Cardiac muscle cell (in vitro differentiated cells and primary cell): ENCODE measurements around the gene RFLNA. TPM values are rescaled to one million over a fixed set of nuclear protein-coding genes. Genes with fewer than 3 reads are reported as not detected.
A peak's percentile ranks its signal among the peaks of the same experiment; 100 is the strongest.

ENCODE experiments used
- DNase-seq, 2 donors: peaks; one replicate each; pipeline versions ENCODE4 v3.0.0 to v3.0.0-alpha.2; 2010 to 2017; ENCODE audit warnings: low read depth in 1 of 2, low spot score in 1 of 2
- H3K27ac ChIP-seq: fragments of 200-600 bp; sonication (generic); 2 replicates; pipeline ENCODE4 v1.5.1; 2016
- H3K27me3 ChIP-seq: fragments of 200-600 bp; sonication (generic); 2 replicates; pipeline ENCODE4 v1.6.0; 2016; ENCODE audit warnings: control low read depth
- H3K36me3 ChIP-seq: fragments of 200-600 bp; sonication (generic); 2 replicates; pipeline ENCODE4 v1.5.1; 2016; ENCODE audit warnings: control low read depth
- H3K4me1 ChIP-seq: fragments of 200-600 bp; sonication (generic); 2 replicates; pipeline ENCODE4 v1.8.1; 2017; ENCODE audit warnings: low read depth, mild to moderate bottlenecking, mixed run types
- H3K4me3 ChIP-seq: fragments of 200-600 bp; sonication (generic); 2 replicates; pipeline ENCODE4 v1.5.1; 2016; ENCODE audit warnings: mild to moderate bottlenecking
- H3K9me3 ChIP-seq: fragments of 200-600 bp; sonication (generic); 2 replicates; pipeline ENCODE4 v1.5.1; 2017; ENCODE audit warnings: low read depth, mild to moderate bottlenecking, control low read depth
- polyA plus RNA-seq: library from polyadenylated mRNA; unstranded; fragments of >200 nt; fragmentation: Nextera tagmentation; extraction: Ambion mirVana; gene quantifications from 2 replicates; pipeline ENCODE4 v1.2.1, GENCODE V29; 2016
- total RNA-seq: library from RNA; depleted of rRNA; stranded (reverse); fragments of >200 nt; gene quantifications from 2 replicates; pipeline ENCODE4 v1.2.3, GENCODE V29; 2016
- TF ChIP-seq, protein P1 (sequence below): IDR thresholded peaks from 2 replicates; pipeline ENCODE4 v1.5.1; 2012; ENCODE audit warnings: low read depth, mild to moderate bottlenecking, low read length

RFLNA gene
- total and polyA plus RNA-seq, 2 experiments from 2014 or later = 1.8 to 4.5 TPM

DNA sequence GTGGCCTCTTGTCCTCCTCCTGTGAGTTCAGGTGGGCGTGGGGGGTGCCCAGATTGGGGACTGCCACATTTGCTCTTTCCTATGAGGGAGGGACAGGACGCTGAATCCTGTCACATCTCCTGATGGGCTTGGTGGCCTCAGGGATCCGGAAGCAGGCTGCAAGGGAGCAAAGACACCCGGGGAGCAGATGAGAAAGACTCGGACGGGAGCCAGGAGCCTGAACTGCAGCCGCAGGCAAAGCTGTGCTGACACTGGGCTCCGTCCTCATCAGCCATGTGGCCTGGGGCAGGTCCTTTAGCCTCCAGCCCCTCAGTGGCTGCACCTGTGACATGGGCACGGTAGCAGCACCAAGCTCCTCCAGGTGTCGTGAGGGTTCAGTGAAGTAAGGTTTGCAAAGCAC, 40.8 kb upstream of the RFLNA start:
- DNase-seq = no peak
- no peaks in the 10 kb centered on the region for H3K27me3 ChIP-seq
- H3K9me3 ChIP-seq = no peaks in the 10 kb centered on the region
- TF ChIP-seq, protein P1, sequence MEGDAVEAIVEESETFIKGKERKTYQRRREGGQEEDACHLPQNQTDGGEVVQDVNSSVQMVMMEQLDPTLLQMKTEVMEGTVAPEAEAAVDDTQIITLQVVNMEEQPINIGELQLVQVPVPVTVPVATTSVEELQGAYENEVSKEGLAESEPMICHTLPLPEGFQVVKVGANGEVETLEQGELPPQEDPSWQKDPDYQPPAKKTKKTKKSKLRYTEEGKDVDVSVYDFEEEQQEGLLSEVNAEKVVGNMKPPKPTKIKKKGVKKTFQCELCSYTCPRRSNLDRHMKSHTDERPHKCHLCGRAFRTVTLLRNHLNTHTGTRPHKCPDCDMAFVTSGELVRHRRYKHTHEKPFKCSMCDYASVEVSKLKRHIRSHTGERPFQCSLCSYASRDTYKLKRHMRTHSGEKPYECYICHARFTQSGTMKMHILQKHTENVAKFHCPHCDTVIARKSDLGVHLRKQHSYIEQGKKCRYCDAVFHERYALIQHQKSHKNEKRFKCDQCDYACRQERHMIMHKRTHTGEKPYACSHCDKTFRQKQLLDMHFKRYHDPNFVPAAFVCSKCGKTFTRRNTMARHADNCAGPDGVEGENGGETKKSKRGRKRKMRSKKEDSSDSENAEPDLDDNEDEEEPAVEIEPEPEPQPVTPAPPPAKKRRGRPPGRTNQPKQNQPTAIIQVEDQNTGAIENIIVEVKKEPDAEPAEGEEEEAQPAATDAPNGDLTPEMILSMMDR = no peak
- H3K36me3 ChIP-seq = no peaks in the 10 kb centered on the region
- no peak overlapping the region for H3K4me3 ChIP-seq
- H3K27ac ChIP-seq = no peak overlapping the region
- H3K4me1 ChIP-seq = no peaks in the 10 kb centered on the region

DNA sequence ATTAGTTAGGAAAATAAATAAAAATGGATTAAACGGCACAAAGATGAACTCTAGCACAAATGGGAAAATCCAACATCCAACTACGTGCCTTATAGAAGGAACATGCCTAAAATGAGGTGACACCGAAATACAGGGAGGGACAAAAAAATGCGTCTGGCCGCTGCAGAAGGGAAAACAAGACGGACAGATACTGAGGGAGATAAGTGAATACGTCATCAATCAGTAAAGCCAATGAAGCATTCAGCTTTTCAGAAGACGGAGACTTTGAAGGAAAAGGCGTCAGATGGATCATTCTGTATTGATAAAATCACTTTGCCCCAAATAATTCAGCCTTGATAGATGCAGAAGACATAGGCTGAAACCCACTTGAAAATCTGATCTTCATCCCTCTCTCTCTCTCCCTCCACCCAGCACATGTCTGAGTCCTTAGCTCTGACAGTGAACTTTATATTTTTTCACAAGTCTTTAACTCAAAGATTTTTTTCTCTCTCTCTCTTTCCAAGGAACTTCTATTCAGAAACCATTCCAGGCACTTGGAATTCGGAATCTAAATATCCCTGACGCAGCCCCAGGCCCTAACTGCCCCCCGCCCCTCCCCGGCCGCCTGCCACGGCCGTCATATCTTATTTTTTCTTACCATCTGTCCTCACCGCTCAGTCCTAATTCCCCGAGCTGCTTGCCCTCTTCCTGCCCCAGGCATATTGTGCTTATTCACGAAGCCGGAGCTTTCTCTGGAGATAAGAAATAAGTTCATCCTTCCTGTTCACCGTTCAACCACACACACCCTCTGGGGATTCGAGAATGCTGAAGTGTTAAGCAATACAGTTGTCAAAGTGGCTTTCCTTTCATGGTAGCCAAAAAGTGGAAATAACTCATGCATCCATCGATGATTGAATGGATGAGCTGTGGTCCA, 35.5 kb upstream of the RFLNA start:
- no peaks in the 10 kb centered on the region for H3K36me3 ChIP-seq
- H3K9me3 ChIP-seq = no peaks in the 10 kb centered on the region
- peak in 1 of 2 donors; percentile 59 for DNase-seq
- no peak overlapping the region for H3K4me3 ChIP-seq
- H3K27me3 ChIP-seq = no peaks in the 10 kb centered on the region
- TF ChIP-seq, protein P1 = no peak
- H3K4me1 ChIP-seq = no peaks in the 10 kb centered on the region
- no peak overlapping the region for H3K27ac ChIP-seq

DNA sequence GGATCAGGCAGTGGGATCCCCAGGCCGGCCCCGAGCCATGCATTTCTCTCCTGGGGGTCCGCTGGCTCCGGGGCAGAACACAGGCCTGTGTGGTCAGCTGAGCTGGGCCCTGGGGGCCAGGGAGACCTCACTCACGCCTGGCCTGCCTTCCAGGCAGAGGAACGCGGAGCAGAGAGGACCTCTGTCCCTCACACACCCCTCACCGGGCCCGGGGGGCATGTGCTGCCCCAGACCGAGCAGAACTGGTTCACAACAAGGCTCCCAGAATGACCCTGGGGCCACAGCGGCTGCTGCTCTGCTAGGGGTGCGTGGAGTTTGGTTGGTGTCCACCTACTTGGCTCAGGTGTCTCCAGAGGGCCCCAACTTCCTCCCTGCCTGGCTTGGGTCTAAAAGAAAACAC, 33.0 kb upstream of the RFLNA start:
- Histone ChIP-seq H3K4me3 (no peak overlapping the region), H3K36me3 (no peaks in the 10 kb centered on the region), H3K27ac (no peak overlapping the region), H3K9me3 (no peaks in the 10 kb centered on the region), H3K4me1 (no peaks in the 10 kb centered on the region), H3K27me3 (no peaks in the 10 kb centered on the region)
- DNase-seq = no peak
- TF ChIP-seq, protein P1 = no peak

DNA sequence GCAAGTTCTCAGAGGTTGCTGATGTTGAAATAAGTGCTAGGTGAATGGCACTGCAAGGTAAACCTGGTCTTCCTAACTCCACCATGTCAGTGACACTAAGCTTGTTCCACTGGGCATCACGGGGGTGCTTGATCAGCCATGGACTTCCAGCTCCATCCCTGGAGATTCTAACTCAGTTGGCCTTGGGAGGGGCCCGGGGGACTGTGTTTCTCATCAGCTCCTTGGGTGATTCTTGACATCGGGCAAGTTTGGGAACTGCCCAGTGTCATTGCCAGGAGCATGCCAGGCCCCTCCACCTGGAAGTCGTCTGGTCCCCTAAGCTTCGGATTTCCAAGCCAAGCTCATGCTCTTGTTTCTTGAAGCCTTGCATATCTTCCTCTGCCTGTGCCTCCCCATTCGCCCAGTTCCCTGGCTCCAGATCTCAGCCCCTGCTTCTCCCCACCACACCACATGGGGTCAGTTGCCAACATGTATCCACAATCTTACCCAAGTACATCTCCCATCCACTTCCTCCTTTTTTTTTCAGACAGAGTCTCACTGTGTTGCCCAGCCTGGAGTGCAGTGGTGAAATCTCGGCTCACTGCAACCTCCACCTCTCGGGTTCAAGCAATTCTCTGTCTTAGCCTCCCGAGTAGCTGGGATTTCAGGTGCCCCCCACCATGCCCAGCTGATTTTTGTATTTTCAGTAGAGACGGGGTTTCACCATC, 30.7 kb upstream of the RFLNA start:
- H3K27ac ChIP-seq = no peak overlapping the region
- TF ChIP-seq, protein P1 = no peak
- H3K9me3 ChIP-seq = no peaks in the 10 kb centered on the region
- H3K4me3 ChIP-seq = no peak overlapping the region
- H3K27me3 ChIP-seq = no peaks in the 10 kb centered on the region
- no peaks in the 10 kb centered on the region for H3K4me1 ChIP-seq
- DNase-seq = no peak
- H3K36me3 ChIP-seq = no peaks in the 10 kb centered on the region

GRCh38 chr12:124264879-124265278, 30.0 kb upstream of the RFLNA start:
- Histone ChIP-seq H3K27me3 (no peaks in the 10 kb centered on the region), H3K27ac (no peak overlapping the region), H3K36me3 (no peaks in the 10 kb centered on the region), H3K4me3 (no peak overlapping the region), H3K4me1 (no peaks in the 10 kb centered on the region), H3K9me3 (no peaks in the 10 kb centered on the region)
- DNase-seq = no peak
- TF ChIP-seq, protein P1 = no peak
